Lung (tissue), 12 donors: Measurements from ENCODE around the gene HTR3A. TPM values are rescaled to one million over a fixed set of nuclear protein-coding genes. Genes with fewer than 3 reads are reported as not detected.

Experiments used
- ATAC-seq: fragments of 200-7000 bp; cut with Tn5 transposase; one replicate; pipeline ENCODE4 v1.9.1; 2020; ENCODE audit warnings: moderate number of reproducible peaks; ENCODE audit not compliant: insufficient read depth, low FRiP score
- DNase-seq, 3 donors: peaks; one replicate each; pipeline ENCODE4 v3.0.0-alpha.2; 2013 to 2017
- H3K27ac ChIP-seq, 2 donors: one replicate each; pipeline ENCODE4 v1.5.1; 2013; ENCODE audit warnings: mild to moderate bottlenecking in 2 of 2, moderate library complexity in 2 of 2, control low read depth in 1 of 2, inconsistent platforms in 1 of 2, low read depth in 1 of 2, low read length in 1 of 2
- H3K27me3 ChIP-seq, 3 donors: one replicate each; pipeline ENCODE4 v1.5.1; 2013; ENCODE audit warnings: low read length in 2 of 3; ENCODE audit not compliant: control insufficient read depth in 3 of 3, insufficient read depth in 3 of 3
- H3K36me3 ChIP-seq, 4 donors: one replicate each; pipeline ENCODE4 v1.5.1; 2013; ENCODE audit warnings: low read length in 4 of 4, mild to moderate bottlenecking in 1 of 4, moderate library complexity in 1 of 4; ENCODE audit not compliant: control insufficient read depth in 4 of 4, insufficient read depth in 4 of 4
- H3K4me1 ChIP-seq, 5 donors: one replicate each; pipeline ENCODE4 v1.5.1; 2013; ENCODE audit warnings: low read length in 5 of 5, mild to moderate bottlenecking in 2 of 5, moderate library complexity in 1 of 5; ENCODE audit not compliant: control insufficient read depth in 5 of 5, insufficient read depth in 5 of 5
- H3K4me3 ChIP-seq: one replicate; pipeline ENCODE4 v1.5.1; 2013; ENCODE audit warnings: mild to moderate bottlenecking, control low read depth, moderate library complexity
- H3K9ac ChIP-seq, 2 donors: one replicate each; pipeline ENCODE4 v1.5.1; 2013; ENCODE audit warnings: low read length in 2 of 2, control low read depth in 1 of 2; ENCODE audit not compliant: insufficient read depth in 1 of 2
- H3K9me3 ChIP-seq, 4 donors: one replicate each; pipeline ENCODE4 v1.5.1; 2013; ENCODE audit warnings: low read length in 3 of 4, mild to moderate bottlenecking in 1 of 4, moderate library complexity in 1 of 4; ENCODE audit not compliant: control insufficient read depth in 4 of 4, insufficient read depth in 3 of 4
- CTCF ChIP-seq: IDR thresholded peaks from 2 replicates; pipeline ENCODE4 v1.5.1; 2012; ENCODE audit warnings: mild to moderate bottlenecking; ENCODE audit errors: control extremely low read depth, extremely low read depth
- WGBS, 2 donors: extraction: QIAGEN DNeasy Blood & Tissue Kit; methylation state at CpG; one replicate each; pipeline ENCODE4 v1.1.7; 2013; 5-methylcytosine and 5-hydroxymethylcytosine counted together
- polyA plus RNA-seq, 2 donors: library from polyadenylated mRNA; stranded (reverse); fragments of 200-250 nt; gene quantifications; one replicate each; pipeline ENCODE4 v1.2.1, GENCODE V29; 2013
- total RNA-seq, 2 donors: library from RNA; depleted of rRNA in 1 of 2; stranded (reverse); fragments of >200 nt in 1 of 2; gene quantifications; one replicate each; pipeline ENCODE4 v1.2.1, GENCODE V29; 2014 to 2021
- donor health status: control.
- donor health status: control.
- donor health status: Bipolar disorder and iron deficiency.
- donor health status: healthy.
- donor health status: DM: yes; HTN: yes; CAD: no.

HTR3A gene
- total and polyA plus RNA-seq, 4 donors, result 0.16 to 0.78 (median 0.43) TPM; not detected in 1

- DNase-seq (no peak), ATAC-seq (no peak)
- no peak for TF ChIP-seq CTCF
- H3K4me3 ChIP-seq, result no peak overlapping the region
- H3K4me1 ChIP-seq, result peaks cover 0 to 5% (median 0%) of the 10 kb centered on the region in 5 donors
- H3K27ac ChIP-seq, result no peak overlapping the region
- peaks cover 0 to 3% (median 3%) of the 10 kb centered on the region in 3 donors for H3K27me3 ChIP-seq
- H3K9ac ChIP-seq, result no peak overlapping the region
- H3K9me3 ChIP-seq, result no peaks in the 10 kb centered on the region
- H3K36me3 ChIP-seq, result no peaks in the 10 kb centered on the region
- 82 to 90% methylated on average over 11 of the region's 11 CpGs for WGBS, 2 donors
Measured at GRCh38 chr11:114027391-114027790, 52.5 kb downstream of the HTR3A start.

GRCh38 chr11:114027926-114028325 lies 53.0 kb downstream of the HTR3A start:
- H3K27me3 ChIP-seq, result peaks cover 0 to 3% (median 3%) of the 10 kb centered on the region in 3 donors
- TF ChIP-seq CTCF, result no peak
- H3K4me1 ChIP-seq, result peaks cover 0 to 5% (median 0%) of the 10 kb centered on the region in 5 donors
- no peak overlapping the region for H3K4me3 ChIP-seq
- no peak overlapping the region for H3K27ac ChIP-seq
- WGBS, 2 donors, result 59 to 62% methylated on average over 4 of the region's 4 CpGs
- no peak for ATAC-seq
- no peaks in the 10 kb centered on the region for H3K9me3 ChIP-seq
- no peak overlapping the region for H3K9ac ChIP-seq
- H3K36me3 ChIP-seq, result no peaks in the 10 kb centered on the region
- no peak for DNase-seq

GRCh38 chr11:114031246-114031966 lies 56.5 kb downstream of the HTR3A start:
- peaks cover 0 to 5% (median 0%) of the 10 kb centered on the region in 5 donors for H3K4me1 ChIP-seq
- H3K27ac ChIP-seq, result no peak overlapping the region
- H3K4me3 ChIP-seq, result no peak overlapping the region
- H3K9me3 ChIP-seq, result no peaks in the 10 kb centered on the region
- no peaks in the 10 kb centered on the region for H3K36me3 ChIP-seq
- WGBS, 2 donors, result 85 to 91% methylated on average over 18 of the region's 18 CpGs
- no peak for ATAC-seq
- DNase-seq, result no peak
- TF ChIP-seq CTCF, result no peak
- H3K27me3 ChIP-seq, result peaks cover 0 to 3% (median 0%) of the 10 kb centered on the region in 3 donors
- no peak overlapping the region for H3K9ac ChIP-seq
